ENCODE results near the gene TMEM141. TPM values are rescaled to one million over a fixed set of nuclear protein-coding genes. Genes with fewer than 3 reads are reported as not detected.

The TMEM141 gene
- total RNA-seq, 4 donors from 2014 or later, result 71.1 to 148 (median 115) TPM

DNA sequence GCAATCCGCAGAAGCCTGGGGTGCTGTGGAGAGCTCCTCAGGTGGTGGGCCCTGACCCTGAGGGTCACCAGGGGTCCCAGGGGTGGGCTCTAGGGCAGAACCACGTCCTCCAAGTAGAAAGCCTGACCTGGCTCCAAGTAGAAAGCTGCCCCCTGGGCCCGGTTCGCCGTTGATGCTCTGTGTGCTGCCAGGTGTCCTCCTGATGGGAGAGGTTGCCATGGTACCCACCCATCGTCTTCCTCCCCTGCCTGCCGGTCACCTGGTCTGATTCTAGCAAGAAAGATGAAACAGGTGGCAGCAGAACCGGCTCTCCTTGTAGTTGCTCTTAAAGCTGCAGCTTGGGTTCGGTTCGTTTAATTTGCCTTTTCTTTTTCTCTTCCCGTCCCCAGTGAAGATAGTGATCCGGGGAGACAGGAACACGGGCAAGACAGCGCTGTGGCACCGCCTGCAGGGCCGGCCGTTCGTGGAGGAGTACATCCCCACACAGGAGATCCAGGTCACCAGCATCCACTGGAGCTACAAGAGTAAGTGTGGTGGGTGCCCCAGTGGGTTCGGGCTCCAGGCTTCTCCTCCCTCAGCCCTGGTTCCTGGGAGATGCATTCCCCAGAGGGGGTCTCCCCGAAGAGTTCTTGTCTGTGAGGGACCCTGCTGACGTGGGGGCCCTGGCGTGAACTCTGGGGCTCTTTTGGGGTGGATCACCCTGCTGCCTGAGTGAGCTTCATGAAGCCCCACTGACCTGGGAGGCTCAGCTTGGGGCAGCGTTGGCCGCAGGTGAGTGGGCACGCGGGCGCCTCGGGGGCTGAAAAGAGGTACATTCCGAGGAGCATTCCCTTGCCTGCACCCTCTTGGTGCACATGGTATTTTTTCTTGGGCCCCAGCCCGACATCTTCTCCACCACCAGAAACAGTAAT, 32.2 kb downstream of the TMEM141 start:
- no peak overlapping the region for H3K4me3 ChIP-seq
- H3K27me3 ChIP-seq, result no peaks in the 10 kb centered on the region
- no peak overlapping the region for H3K27ac ChIP-seq
- DNase-seq (ENCODE audit: low spot score in 2 of 2), result no peak
- WGBS, result 89% methylated on average over 26 of the region's 30 CpGs
- H3K9me3 ChIP-seq, result no peaks in the 10 kb centered on the region
- H3K36me3 ChIP-seq, result peaks cover 52% of the 10 kb centered on the region
- H3K4me1 ChIP-seq, result peaks cover 11% of the 10 kb centered on the region
- TF ChIP-seq CTCF (IDR thresholded peaks at IDR 0.05) (no peak), POLR2A (IDR thresholded peaks at IDR 0.05) (no peak), POLR2AphosphoS5 (IDR thresholded peaks at IDR 0.05) (no peak), EP300 (IDR thresholded peaks at IDR 0.05) (no peak)

GRCh38 chr9:136824496-136825225, 33.5 kb downstream of the TMEM141 start:
- peaks cover 65% of the 10 kb centered on the region for H3K36me3 ChIP-seq
- no peak for DNase-seq (ENCODE audit: low spot score in 2 of 2)
- peaks cover 11% of the 10 kb centered on the region for H3K4me1 ChIP-seq
- H3K27me3 ChIP-seq, result no peaks in the 10 kb centered on the region
- H3K4me3 ChIP-seq, result no peak overlapping the region
- no peaks in the 10 kb centered on the region for H3K9me3 ChIP-seq
- no peak for TF ChIP-seq POLR2A (IDR thresholded peaks at IDR 0.05)
- TF ChIP-seq CTCF (IDR thresholded peaks at IDR 0.05), result no peak
- no peak for TF ChIP-seq EP300 (IDR thresholded peaks at IDR 0.05)
- TF ChIP-seq POLR2AphosphoS5 (IDR thresholded peaks at IDR 0.05), result no peak
- 89% methylated on average over 11 of the region's 21 CpGs for WGBS
- H3K27ac ChIP-seq, result no peak overlapping the region

- no peak for DNase-seq (ENCODE audit: low spot score in 2 of 2)
- H3K27ac ChIP-seq, result no peak overlapping the region
- peaks cover 11% of the 10 kb centered on the region for H3K4me1 ChIP-seq
- no peak overlapping the region for H3K4me3 ChIP-seq
- no peaks in the 10 kb centered on the region for H3K9me3 ChIP-seq
- H3K27me3 ChIP-seq, result no peaks in the 10 kb centered on the region
- no peak for TF ChIP-seq POLR2A (IDR thresholded peaks at IDR 0.05)
- no peak for TF ChIP-seq POLR2AphosphoS5 (IDR thresholded peaks at IDR 0.05)
- TF ChIP-seq EP300 (IDR thresholded peaks at IDR 0.05), result no peak
- no peak for TF ChIP-seq CTCF (IDR thresholded peaks at IDR 0.05)
- peaks cover 74% of the 10 kb centered on the region for H3K36me3 ChIP-seq
- 95% methylated on average over 33 of the region's 44 CpGs for WGBS
Observed at GRCh38 chr9:136825295-136826187, 34.4 kb downstream of the TMEM141 start.

GRCh38 chr9:136826188-136826541, 35.0 kb downstream of the TMEM141 start:
- Histone ChIP-seq H3K27me3 (no peaks in the 10 kb centered on the region), H3K4me3 (no peak overlapping the region), H3K36me3 (peaks cover 80% of the 10 kb centered on the region), H3K4me1 (peaks cover 6% of the 10 kb centered on the region), H3K9me3 (no peaks in the 10 kb centered on the region), H3K27ac (no peak overlapping the region)
- DNase-seq (ENCODE audit: low spot score in 2 of 2), result no peak
- no peak for TF ChIP-seq CTCF (IDR thresholded peaks at IDR 0.05)
- TF ChIP-seq POLR2A (IDR thresholded peaks at IDR 0.05), result no peak
- TF ChIP-seq EP300 (IDR thresholded peaks at IDR 0.05), result no peak
- WGBS, result 70% methylated on average over 2 of the region's 17 CpGs

Data from suprapubic skin (tissue), 4 donors.